Measurements from ENCODE around the gene SPTB.
A peak's percentile ranks its signal among the peaks of the same experiment; 100 is the strongest.

SPTB gene

DNA sequence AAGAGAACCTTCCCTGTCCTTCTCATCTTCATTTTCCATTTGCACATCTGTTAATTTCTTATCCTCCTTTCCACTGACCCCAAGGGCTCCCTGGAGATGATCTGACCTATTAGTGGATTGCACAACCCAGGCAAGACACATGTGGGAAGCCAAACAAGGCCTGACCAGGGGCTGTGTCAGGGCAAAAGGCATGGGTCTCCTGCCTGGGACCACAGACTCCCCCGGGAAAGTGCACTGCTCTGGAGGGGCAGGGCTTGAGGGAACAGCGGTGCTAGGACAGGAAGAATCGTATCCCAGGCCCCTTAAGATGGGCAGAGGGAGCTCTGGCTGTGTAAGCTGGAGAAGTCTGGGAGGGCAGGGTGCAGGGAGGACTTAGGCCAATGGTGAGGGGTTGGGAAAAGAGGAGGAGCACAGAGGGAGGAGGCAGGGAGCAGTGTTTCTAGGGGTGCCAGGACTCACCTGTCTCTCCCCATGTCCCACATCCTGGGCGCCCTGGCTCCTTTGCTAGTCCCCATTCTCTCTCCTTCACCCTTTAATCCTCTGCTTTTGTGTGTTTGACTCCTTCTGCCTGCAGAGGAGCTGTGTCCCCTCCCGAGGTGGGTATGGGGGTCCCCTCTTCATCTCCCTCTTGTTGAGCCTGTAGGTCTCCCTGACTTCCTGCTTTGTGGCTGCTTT lies 150.2 kb downstream of the SPTB start:
- DNase-seq (ENCODE audit: low read depth in 3 of 3), result no peak

DNA sequence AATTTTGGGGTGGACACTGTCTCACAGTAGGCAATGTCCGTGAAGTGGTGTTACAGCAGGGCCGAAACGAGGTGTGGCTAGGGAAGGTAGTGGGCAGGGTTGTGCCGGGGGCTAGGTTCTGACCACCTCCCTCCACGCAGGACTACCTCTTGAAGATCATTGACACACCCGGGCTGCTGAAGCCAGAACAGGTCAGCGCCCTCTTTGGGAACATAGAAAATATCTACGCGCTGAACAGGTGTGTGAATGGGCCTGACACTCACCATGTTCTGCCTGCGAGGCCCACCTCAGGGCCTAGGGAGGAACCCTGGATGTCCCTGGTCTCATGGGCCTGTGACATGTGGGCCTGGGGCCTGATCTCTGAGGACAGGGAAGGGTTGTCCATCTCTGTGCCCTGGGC lies 150.9 kb downstream of the SPTB start:
- no peak for DNase-seq (ENCODE audit: low read depth in 3 of 3)

DNA sequence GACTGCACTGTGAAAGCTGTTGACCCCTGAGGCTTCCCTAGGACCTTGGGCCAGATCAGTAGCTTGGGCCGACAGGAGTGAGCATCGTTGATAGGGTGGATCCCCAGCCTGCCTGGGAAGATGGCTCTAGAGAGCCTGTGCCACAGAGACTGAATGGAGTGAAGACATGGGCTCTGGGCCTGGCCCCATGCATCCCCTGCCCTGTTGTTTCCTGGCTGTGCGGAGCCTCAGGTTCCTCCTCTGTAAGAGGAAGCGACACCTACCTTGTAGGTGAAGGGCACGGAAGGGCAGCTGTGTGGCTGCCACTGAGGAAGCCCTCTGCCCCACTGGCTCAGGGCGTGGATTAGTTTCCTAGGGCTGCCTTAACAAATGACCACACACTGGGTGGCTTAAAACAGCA lies 151.6 kb downstream of the SPTB start:
- no peak for DNase-seq (ENCODE audit: low read depth in 3 of 3)

DNA sequence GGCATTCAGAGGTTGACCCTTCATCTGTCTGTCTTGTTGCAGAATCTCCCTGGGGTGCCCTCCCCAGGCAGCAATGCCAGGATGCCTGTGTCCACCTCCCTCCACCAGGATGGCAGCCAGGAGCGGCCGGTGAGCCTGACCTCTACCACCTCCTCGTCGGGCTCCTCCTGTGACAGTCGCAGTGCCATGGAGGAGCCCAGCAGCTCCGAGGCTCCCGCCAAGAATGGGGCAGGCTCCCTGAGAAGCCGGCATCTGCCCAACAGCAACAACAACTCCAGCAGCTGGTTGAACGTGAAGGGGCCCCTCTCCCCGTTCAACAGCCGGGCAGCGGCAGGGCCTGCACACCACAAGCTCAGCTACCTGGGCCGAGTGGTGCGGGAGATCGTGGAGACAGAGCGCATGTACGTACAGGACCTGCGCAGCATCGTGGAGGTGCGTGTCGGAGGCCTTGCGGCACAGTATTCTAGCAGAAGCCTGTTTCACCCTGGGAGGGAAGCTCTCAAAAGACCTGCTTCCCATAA lies 152.1 kb downstream of the SPTB start:
- DNase-seq (ENCODE audit: low read depth in 3 of 3), result no peak

DNA sequence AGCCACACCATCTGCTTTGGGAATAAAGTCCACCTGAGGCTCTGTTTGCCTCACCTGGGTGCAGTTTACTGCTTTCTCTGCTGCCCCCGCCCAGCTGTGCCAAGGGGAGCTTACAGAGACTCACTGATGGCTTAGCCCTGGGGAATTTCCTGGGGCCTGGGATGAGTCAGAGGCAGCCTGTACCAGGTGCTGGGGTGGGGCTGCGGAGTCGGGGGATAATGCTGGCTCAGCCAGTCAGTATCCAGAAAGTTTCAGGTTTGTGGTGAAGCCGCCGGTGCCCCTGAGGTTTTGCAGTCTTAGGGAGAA lies 153.2 kb downstream of the SPTB start:
- DNase-seq (ENCODE audit: low read depth in 3 of 3), result peak in 1 of 3 experiments; percentile 22

DNA sequence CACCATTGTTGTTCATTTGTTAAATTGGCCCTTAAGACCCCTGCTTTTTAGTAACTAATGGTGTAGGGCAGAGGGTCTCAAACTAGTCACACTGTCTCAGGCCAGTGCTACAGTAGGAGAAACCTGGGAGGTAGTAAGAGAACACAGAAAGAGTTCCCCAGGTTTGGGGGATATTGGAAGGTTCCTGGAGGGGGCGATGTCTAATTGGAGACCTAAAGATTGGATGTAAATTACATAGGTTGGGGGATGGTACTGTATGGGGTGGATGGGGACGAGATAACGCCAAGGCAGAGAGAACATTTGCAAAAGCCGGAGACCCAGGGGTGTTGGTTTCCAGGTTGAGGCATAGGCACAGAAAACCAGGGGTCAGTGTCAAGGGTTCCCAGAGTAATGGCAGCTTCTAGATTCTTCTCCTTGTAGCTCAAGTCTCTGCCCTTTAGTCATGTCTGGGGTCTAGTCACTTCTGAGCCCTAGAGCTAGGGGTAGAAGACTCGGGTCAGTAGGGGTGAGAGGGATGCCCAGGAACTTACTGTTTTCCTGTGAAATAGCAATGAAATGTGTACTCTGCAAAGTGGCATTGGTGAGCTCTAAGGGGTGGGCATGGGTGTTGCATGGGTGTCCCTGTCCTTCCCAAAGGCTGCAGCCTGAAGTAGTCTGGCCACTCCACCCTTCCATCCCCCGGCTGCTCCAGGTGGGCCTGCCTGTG lies 153.7 kb downstream of the SPTB start:
- no peak for DNase-seq (ENCODE audit: low read depth in 3 of 3)

DNA sequence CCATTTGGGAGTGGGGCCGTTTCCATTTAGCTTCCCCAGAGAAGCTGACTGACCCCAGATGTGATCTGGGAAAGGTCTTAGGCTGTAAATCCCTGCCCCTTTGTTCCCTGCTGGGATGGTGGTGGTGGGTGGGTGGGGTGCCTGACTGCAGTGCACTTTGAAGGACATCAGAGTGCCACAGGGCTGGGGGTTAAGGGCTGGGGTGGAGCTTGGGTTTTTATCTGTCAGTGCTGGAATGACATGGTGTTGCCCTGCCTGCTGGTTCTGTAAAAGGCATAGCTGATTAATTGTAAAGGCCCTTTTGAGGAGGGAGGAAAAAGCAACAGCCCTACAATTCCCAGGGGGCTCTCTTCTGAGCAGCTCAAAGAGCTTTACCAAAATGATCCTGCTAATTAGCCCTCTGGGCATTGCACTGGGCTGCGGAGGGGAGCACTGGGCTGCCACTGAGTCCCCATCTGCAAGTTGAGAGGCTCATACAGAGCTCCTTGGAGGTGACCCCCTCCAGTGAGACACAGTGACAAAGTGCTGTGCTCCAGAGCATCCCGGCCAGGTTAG lies 154.4 kb downstream of the SPTB start:
- DNase-seq (ENCODE audit: low read depth in 3 of 3), result no peak

DNA sequence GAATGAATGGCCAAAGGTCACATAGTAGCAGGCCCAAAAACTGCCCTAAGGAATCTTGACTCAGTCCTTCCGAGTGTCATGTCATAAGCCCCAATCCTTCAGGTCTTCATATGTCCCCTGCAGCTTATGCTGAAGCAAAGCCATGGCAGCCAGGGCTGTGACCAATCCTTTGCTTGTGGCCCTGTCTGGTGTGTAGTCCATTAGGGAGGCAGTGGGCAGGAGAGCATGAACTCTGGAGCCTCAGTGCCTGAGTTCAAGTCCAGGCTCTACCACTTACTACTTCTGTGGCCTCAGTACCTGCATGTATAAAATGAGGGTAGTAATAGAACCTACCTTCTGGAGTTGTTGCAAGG lies 155.2 kb downstream of the SPTB start:
- DNase-seq (ENCODE audit: low read depth in 3 of 3), result no peak

DNA sequence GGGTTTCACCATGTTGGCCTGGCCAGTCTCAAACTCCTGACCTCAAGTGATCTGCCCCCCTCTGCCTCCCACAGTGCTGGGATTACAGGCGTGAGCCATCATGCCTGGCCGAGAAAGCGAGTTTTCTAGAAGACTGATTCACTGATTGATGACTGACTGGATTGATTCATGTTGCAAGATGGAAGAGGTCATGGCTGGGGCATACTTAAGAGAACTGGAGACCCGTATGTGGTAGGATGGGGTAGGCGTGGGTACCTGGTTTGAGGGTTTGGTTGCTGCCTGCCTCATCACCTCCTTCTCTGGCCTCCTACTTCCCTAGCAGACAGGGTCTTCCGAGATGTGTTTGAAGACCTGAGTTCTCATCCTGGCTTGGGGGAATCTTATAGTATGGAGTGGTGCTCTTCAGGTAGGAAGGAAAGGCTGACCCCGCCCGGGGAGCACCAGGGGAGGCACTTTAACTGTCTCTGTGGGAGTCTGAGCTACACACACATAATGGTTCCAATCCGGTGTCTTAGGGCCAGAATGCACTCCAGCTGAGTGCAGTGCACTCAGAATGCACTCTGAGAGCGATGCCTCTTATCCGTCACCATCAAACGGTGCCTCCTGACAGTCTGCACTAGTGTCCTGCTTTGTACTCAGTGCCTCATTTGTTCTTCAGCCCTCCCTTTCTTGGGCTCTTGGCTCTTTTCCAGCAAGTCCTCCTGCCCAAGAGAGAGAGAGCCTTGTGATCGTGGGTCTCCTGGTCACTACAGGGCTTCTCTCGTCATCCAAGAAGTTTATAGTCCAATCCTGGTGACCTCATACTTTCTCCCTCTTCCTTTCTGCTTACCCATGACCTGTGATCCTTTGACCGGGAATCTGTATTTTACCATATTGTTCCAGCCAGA lies 155.8 kb downstream of the SPTB start:
- DNase-seq (ENCODE audit: low read depth in 3 of 3), result no peak

DNA sequence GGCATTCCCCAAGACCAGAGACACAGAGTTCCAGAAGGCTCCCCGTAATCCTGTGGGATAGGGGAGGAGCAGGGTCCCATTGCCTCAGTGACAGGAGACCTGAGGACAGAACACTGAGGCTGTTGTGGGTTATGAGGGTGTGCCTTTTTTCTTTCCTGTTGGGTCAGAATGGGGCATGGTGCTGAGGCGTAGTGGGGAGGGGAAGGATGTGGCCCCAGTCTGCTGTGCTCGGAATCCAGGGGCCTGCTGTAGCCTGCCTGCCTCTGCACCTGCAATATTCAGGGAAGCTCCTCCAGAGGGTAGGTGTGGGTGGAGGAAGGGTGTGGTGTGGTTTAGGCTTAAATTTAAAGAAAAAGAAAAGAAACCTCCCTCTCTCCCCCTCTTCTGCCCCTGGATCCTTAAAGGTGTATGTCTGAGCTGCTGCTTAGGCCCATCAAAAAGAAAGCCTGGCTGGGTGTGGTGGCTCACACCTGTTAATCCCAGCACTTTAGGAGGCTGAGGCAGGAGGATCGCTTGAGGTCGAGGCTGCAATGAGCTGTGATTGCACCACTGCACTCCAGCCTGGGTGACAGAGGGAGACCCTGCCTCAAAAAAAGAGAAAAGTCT lies 156.8 kb downstream of the SPTB start:
- DNase-seq (ENCODE audit: low read depth in 3 of 3), result no peak

DNA sequence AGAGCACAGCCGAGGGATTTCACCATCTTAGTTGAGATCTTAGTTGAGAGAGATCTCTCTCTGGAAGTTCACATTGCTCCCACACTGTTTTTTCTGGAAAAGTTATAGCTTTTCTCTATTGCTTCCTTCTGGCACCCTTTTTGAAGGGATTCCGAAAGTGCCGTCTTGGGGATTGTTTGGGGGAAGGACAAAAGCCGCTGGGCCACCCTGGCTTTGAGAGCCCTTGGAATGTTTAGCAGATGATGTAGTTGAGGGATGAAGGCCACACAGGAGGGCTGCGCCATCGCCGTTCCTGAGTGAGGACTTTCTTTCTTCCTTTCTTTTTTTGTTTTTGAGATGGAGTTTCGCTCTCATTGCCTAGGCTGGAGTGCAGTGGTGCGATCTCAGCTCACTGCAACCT lies 157.8 kb downstream of the SPTB start:
- no peak for DNase-seq (ENCODE audit: low read depth in 3 of 3)

DNA sequence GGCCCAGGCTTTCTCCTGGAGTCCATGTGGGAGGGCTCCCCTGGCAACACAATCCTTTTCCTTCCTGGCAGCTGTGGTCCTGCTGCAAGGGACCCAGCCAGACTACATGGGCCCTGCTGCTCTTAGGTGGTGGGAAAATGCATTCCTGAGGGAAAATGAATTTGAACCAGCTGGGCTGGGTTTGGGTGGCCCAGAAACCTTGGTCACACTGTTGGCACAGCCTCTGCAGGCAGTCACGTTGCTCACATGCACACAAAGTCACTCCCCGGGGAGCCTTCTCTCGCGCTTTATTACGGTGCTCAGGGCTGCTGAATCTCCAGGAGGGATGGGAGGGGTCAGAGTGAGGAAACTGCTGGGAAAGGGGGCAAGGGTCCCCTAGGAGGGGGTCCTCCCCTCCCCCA lies 158.3 kb downstream of the SPTB start:
- DNase-seq (ENCODE audit: low read depth in 3 of 3), result no peak

DNA sequence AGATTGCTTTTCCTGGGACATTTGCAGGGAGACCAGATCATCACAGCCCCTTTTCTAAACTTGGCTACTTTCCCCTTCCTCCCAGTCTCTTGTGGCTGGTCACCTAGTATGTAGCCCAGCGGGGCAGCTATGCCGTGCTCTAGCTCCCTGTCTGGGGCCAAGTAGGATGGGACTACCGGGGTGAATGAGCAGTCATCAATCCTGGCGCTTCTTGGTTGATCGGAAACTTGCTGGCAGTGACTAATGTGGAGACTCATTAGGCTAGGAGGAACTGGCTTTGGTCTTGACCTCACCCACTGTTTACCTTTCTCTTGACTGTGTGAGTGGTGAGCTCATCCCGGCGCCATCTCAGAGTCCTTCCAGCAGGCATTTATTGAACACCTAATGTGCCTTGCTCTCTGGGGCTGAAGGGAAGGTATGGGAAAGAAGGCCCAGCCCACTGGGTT lies 159.6 kb downstream of the SPTB start:
- no peak for DNase-seq (ENCODE audit: low read depth in 3 of 3)

DNA sequence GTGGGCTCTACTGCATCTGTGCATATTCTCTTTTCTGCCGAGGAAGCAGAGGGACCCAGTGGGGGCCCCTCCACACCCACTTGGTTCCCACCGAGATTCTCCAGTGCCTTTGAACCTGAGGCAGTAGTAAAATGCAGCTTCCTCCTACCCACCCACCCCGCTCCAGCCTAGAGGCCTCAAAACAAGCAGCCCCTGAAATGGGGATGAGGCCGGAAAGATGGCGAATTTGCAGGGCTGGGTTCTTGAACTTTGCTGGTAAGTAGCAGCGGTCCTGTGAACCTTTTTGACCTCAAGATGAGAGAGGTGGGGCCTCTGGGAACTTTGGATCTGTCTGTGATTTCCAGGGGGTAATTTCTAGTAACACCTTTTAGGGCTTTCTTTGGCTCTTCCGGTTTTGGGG lies 160.1 kb downstream of the SPTB start:
- DNase-seq (ENCODE audit: low read depth in 3 of 3), result no peak

DNA sequence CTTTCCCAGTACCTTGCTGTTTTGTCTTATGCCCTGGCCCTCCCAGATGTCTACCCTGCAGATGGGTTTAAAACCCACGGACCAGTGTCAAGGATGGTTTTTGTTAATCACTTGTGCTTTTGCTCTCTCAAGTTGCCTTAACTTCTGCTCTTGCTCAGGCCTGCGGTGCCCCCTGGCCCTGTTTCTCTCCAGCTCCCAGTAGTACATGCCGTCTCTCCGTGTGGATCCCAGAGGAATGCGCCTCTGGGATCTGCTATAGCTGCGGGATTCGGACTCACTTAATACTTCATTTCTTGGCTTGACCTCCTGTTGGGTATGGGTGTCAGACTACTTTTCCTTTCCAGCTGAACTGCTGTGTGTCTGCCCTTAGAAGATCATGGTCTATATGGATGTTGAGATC lies 160.9 kb downstream of the SPTB start:
- no peak for DNase-seq (ENCODE audit: low read depth in 3 of 3)

DNA sequence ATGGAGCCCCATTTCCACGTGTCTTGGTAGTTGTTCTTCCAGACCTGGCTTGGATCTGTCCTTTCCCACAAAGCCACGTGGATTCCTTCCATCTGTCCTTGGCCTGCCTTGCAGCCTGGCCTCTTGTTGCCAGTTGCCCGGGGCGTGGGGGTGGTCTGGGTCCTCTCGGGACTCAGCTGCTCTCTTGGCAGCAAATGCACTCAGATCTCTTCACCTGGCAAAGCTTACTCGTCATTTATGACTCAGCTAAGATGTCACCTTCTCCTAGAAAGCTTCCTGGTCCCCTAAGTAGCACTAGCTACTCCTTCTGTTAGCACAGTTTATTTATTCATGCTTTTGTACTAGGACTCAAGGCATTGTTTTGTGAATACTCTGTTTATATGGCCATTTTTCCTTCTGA lies 161.8 kb downstream of the SPTB start:
- DNase-seq (ENCODE audit: low read depth in 3 of 3), result no peak

DNA sequence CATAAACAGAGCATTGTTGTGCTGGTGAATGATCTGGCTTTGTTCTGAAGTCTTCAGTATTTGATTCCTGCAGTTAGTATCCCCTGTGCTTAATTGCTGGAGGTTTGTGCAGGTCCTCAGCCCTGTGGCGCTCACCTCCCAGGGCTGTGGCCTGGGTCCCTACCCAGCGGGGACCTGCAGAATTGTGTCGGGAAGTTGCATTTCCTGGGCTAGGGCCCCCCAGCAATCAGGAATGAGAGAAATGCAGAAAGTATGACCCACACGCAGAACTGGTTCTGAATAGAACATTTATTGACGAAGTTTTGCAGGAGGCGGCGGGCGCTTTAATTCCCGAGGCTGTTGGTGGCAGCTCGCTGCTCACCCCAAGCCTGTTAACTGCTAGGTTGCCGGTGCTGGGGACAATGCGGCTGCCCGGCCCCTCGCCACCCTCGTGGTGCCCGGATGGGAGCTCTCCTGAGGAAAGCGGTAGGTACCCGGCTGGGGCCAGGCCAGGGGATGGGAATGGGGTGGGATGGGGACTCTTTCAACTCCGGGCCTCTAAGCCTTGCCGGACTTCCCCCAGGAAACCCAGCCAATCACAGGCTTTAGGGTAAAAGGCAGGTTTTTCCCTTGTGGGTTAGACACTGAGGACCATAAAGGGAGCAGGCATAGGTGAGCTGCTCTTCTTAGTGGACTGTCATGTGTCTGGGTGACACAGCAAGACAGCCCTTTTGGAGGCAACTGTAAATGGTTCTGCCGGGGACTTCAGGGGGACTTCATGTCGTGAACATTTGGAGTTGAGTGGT lies 163.9 kb downstream of the SPTB start:
- no peak for DNase-seq (ENCODE audit: low read depth in 3 of 3)

DNA sequence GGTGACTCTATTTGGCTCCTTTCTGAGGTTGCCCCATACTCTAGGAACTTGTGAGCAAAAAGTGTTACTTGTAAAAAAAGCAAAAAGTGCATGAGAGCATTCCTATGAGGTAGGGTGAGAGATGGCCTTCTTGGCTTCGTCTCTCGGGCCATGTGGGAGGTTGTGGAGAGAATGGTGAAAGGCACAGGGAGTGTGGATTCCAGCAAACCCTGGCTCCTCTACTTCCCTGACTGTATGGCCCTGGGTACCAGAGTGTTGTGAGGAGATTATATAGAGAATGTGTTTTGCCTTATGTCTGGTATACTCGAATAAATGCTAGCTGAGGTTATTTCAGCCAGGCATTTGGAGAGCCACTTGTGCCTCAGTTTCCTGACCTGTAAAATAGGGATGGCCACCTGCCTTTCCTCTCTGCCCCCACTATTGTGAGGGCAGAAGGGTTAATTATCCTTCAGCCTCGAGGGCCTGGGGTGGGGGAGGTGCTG lies 164.5 kb downstream of the SPTB start:
- no peak for DNase-seq (ENCODE audit: low read depth in 3 of 3)

DNA sequence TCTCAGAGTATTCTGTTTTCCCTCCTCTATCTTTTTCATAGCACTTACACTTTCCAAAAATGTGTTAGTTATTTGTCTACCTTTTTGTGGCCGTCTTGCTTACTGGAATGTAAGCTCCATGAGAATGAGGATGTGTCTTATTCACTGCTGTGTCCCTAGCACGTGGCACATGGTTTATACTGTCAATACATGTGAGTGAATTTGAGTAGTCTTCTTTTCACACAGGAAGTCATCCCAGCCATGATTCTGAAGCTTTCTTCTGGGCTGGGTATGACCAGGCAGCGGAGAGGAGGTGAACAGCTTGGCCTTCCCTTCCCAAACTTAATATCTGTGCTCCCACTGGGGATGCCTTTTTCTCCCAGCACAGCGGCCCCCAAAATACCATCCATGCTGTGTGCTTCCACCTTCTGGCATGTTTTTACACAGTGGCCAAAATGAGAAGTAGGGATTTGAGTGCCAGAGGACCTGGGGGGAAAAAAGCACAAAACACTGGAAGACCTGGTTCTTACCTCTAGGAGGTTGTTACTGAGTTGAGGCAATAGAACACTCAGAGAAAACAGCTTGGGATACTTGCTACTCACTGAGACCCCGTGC lies 165.2 kb downstream of the SPTB start:
- no peak for DNase-seq (ENCODE audit: low read depth in 3 of 3)

DNA sequence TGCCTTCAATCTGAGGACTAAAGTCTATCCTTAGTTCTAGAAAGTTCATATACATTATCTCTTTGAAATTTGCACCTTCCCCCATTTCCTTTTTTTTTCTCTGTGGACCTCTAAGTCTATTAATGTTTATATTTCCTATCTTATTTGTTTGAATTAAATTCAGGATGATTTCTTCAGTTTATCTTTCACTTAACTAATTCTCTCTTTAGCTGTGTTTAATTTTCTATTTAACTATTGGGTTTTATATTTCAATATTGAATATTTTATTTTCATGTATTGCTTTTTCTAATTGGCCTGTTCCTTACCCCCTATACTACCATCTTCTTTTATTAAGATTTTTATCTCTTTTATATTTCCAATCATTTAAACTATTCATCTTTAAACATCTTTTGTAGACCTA lies 166.0 kb downstream of the SPTB start:
- DNase-seq (ENCODE audit: low read depth in 3 of 3), result no peak

DNA sequence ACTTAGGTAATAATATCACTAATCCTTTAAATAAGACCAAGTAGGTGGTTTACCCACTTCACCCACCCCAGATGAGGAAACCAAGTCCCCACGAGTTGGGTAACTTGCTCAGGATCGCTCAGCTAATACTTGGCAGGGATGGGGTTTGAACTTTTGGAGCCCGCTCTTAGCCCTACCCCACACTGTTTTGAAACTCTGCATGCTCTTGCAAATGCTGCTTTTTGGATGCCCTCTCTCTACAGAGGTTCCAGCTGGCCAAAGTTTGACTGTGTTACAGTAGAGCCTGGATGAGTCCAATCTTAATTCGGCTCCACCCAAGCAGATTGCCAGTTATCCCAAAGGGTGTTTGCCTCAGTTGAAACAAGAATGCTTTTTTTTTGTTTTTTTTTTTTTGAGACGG lies 168.7 kb downstream of the SPTB start:
- DNase-seq (ENCODE audit: low read depth in 3 of 3), result no peak

All from stimulated activated CD4-positive, alpha-beta T cell treated with anti-CD3 and anti-CD28 coated beads, TNF-alpha, amount 100 ng/mL, for 24 hours (primary cell).